HG03378 (cell line): Measurements from ENCODE around the gene TECTA.

Experiments
- ATAC-seq: cut with Tn5 transposase; IDR thresholded peaks from one replicate; pipeline ENCODE4 v1.9.1; 2021; ENCODE audit warnings: mild to moderate bottlenecking, moderate library complexity; ENCODE audit not compliant: unreplicated experiment

The TECTA gene

GRCh38 chr11:121122328-121122727 is 21.3 kb downstream of the TECTA start:
- no peak for ATAC-seq

- no peak for ATAC-seq
Observed at GRCh38 chr11:121123496-121124069, 22.5 kb downstream of the TECTA start.

- no peak for ATAC-seq
Observed at GRCh38 chr11:121127809-121128208, 26.8 kb downstream of the TECTA start.

GRCh38 chr11:121129362-121130340 is 28.6 kb downstream of the TECTA start:
- no peak for ATAC-seq

GRCh38 chr11:121131656-121132055 is 30.6 kb downstream of the TECTA start:
- ATAC-seq: no peak

GRCh38 chr11:121132211-121132976 is 31.4 kb downstream of the TECTA start:
- ATAC-seq: no peak

GRCh38 chr11:121134741-121135312 is 33.8 kb downstream of the TECTA start:
- ATAC-seq: no peak

GRCh38 chr11:121137005-121137404 is 36.0 kb downstream of the TECTA start:
- ATAC-seq: no peak

GRCh38 chr11:121138259-121138658 is 37.2 kb downstream of the TECTA start:
- no peak for ATAC-seq

GRCh38 chr11:121140369-121140768 is 39.3 kb downstream of the TECTA start:
- ATAC-seq: no peak

GRCh38 chr11:121141066-121141465 is 40.0 kb downstream of the TECTA start:
- no peak for ATAC-seq

GRCh38 chr11:121143921-121144320 is 42.9 kb downstream of the TECTA start:
- ATAC-seq: no peak

GRCh38 chr11:121144723-121145122 is 43.7 kb downstream of the TECTA start:
- no peak for ATAC-seq

GRCh38 chr11:121145826-121146225 is 44.8 kb downstream of the TECTA start:
- ATAC-seq: no peak

GRCh38 chr11:121149116-121149515 is 48.1 kb downstream of the TECTA start:
- no peak for ATAC-seq

- no peak for ATAC-seq
Observed at GRCh38 chr11:121151207-121151688, 50.2 kb downstream of the TECTA start.

GRCh38 chr11:121152764-121153163 is 51.7 kb downstream of the TECTA start:
- ATAC-seq: no peak

- ATAC-seq: no peak
Observed at GRCh38 chr11:121153472-121153871, 52.4 kb downstream of the TECTA start.

GRCh38 chr11:121154486-121155314 is 53.7 kb downstream of the TECTA start:
- no peak for ATAC-seq

GRCh38 chr11:121157756-121158155 is 56.7 kb downstream of the TECTA start:
- ATAC-seq: no peak
